A549 (cell line): ENCODE results near the gene RXRA. TPM values are rescaled to one million over a fixed set of nuclear protein-coding genes. Genes with fewer than 3 reads are reported as not detected.
A peak's percentile ranks its signal among the peaks of the same experiment; 100 is the strongest.

Source experiments
- ATAC-seq, 2 experiments: fragments of 200-7000 bp in 1 of 2; fragments of >200 bp in 1 of 2; cut with Nextera tagmentation in 1 of 2; cut with Tn5 transposase in 1 of 2; 3 replicates each; pipeline versions ENCODE4 v1.8.0 to v1.9.1; 2018 to 2020; ENCODE audit warnings: mild to moderate bottlenecking in 1 of 2, moderate library complexity in 1 of 2
- CTCF ChIA-PET: fragments of 300-600 bp; sonication (Branson Sonifier 250); formaldehyde crosslinking; extraction: SDS; loops from one replicate; lab custom pipeline; 2021; ENCODE audit warnings: antibody characterized with exemption, inconsistent platforms; lab: Yijun Ruan, JAX
- POLR2A ChIA-PET: fragments of 350-600 bp; formaldehyde crosslinking; extraction: SDS; loops from one replicate; lab custom pipeline; 2021; ENCODE audit warnings: antibody characterized with exemption, inconsistent platforms; lab: Yijun Ruan, JAX
- DNase-seq, 2 experiments: peaks; one replicate each; pipeline versions ENCODE4 v3.0.0 to v3.0.0-alpha.2; 2011 to 2016; ENCODE audit warnings: low read depth in 1 of 2, low spot score in 1 of 2
- FAIRE-seq: peaks from 2 replicates; lab custom pipeline; 2011; peaks lifted over from hg19 to GRCh38; lab: Jason Lieb, UNC
- H3K27ac ChIP-seq, 2 experiments: fragments of >200 bp; sonication (Bioruptor Twin); formaldehyde crosslinking; 3 replicates each; pipeline ENCODE4 v1.5.1; 2016 to 2017
- H3K4me1 ChIP-seq: fragments of >200 bp; sonication (Bioruptor Twin); formaldehyde crosslinking; 3 replicates; pipeline ENCODE4 v1.6.1; 2016
- H3K4me2 ChIP-seq: fragments of >200 bp; sonication (Bioruptor Twin); formaldehyde crosslinking; 3 replicates; pipeline ENCODE4 v1.6.1; 2016
- H3K4me3 ChIP-seq: fragments of >200 bp; sonication (Bioruptor Twin); formaldehyde crosslinking; 3 replicates; pipeline ENCODE4 v1.5.1; 2016
- H3K9me3 ChIP-seq: fragments of >200 bp; sonication (Bioruptor Twin); formaldehyde crosslinking; 3 replicates; pipeline ENCODE4 v1.6.1; 2016
- CBX2 ChIP-seq: fragments of 200-600 bp; sonication (generic); IDR thresholded peaks from 2 replicates; pipeline ENCODE4 v1.6.1; 2016; ENCODE audit warnings: low read depth, mild to moderate bottlenecking, borderline replicate concordance
- CBX8 ChIP-seq: fragments of 200-600 bp; sonication (generic); IDR thresholded peaks from 2 replicates; pipeline ENCODE4 v1.6.1; 2016
- EHF ChIP-seq: fragments of 250-450 bp; sonication (Bioruptor Pico); IDR thresholded peaks from 2 replicates; pipeline ENCODE4 v1.5.0; 2020; ENCODE audit warnings: mild to moderate bottlenecking
- FOSB ChIP-seq: fragments of 250-450 bp; sonication (Bioruptor Pico); IDR thresholded peaks from 2 replicates; pipeline ENCODE4 v1.5.0; 2020; ENCODE audit warnings: mild to moderate bottlenecking, moderate library complexity
- FOSL2 ChIP-seq, 2 experiments: fragments of 450-650 bp in 1 of 2; fragments of >200 bp in 1 of 2; sonication (Bioruptor Twin) in 1 of 2; formaldehyde crosslinking; IDR thresholded peaks; 2 replicates each; pipeline versions ENCODE4 v1.5.0 to v1.6.1; 2016 to 2020; ENCODE audit warnings: mild to moderate bottlenecking in 1 of 2, moderate library complexity in 1 of 2
- GATA3 ChIP-seq: IDR thresholded peaks from 2 replicates; pipeline ENCODE4 v1.6.1; 2012; ENCODE audit warnings: borderline replicate concordance
- HEYL ChIP-seq: fragments of 250-450 bp; sonication (Bioruptor Pico); IDR thresholded peaks from 2 replicates; pipeline ENCODE4 v1.8.0; 2021; ENCODE audit warnings: mild to moderate bottlenecking, moderate library complexity
- MAFK ChIP-seq: fragments of 450-650 bp; IDR thresholded peaks from 2 replicates; pipeline ENCODE4 v1.6.1; 2014; ENCODE audit not compliant: partially characterized antibody
- MAZ ChIP-seq: fragments of 150-350 bp; IDR thresholded peaks from 2 replicates; pipeline ENCODE4 v1.6.1; 2014; ENCODE audit warnings: antibody characterized with exemption, low read depth, low read length, borderline replicate concordance
- NFE2L2 ChIP-seq: fragments of 150-350 bp; conservative IDR thresholded peaks from 2 replicates; pipeline ENCODE4 v1.6.1; 2014; ENCODE audit warnings: low read length
- NPAS2 ChIP-seq: fragments of 250-450 bp; sonication (Bioruptor Pico); IDR thresholded peaks from 2 replicates; pipeline ENCODE4 v1.8.0; 2022; ENCODE audit warnings: mild to moderate bottlenecking, moderate library complexity, borderline replicate concordance
- NR3C1 ChIP-seq: fragments of >200 bp; sonication (Bioruptor Twin); formaldehyde crosslinking; IDR thresholded peaks from 3 replicates; pipeline ENCODE4 v1.6.1; 2017
- POLR2AphosphoS2 ChIP-seq: conservative IDR thresholded peaks from 2 replicates; pipeline ENCODE4 v1.6.1; 2012; ENCODE audit warnings: low read length, improper control_type of control experiment, inconsistent platforms
- RAD21 ChIP-seq, 2 experiments: fragments of >200 bp in 1 of 2; sonication (Bioruptor Twin) in 1 of 2; formaldehyde crosslinking in 1 of 2; IDR thresholded peaks in 1 of 2; conservative IDR thresholded peaks in 1 of 2; 2 replicates in 1 of 2; 3 replicates in 1 of 2; pipeline ENCODE4 v1.6.1; 2012 to 2018; ENCODE audit warnings: inconsistent platforms in 1 of 2
- RCOR1 ChIP-seq: fragments of 150-350 bp; IDR thresholded peaks from 2 replicates; pipeline ENCODE4 v1.6.1; 2014; ENCODE audit warnings: antibody characterized with exemption, low read length, low read depth
- RFX5 ChIP-seq: fragments of 450-650 bp; IDR thresholded peaks from 2 replicates; pipeline ENCODE4 v1.7.1; 2014; ENCODE audit warnings: antibody characterized with exemption, mild to moderate bottlenecking, moderate library complexity
- RNF2 ChIP-seq: fragments of 200-600 bp; sonication (generic); IDR thresholded peaks from 2 replicates; pipeline ENCODE4 v1.6.1; 2016; ENCODE audit warnings: low read depth, mild to moderate bottlenecking, antibody characterized with exemption, moderate library complexity, borderline replicate concordance
- ZNF302 ChIP-seq: fragments of 250-450 bp; sonication (Bioruptor Pico); IDR thresholded peaks from 2 replicates; pipeline ENCODE4 v1.9.0; 2021; ENCODE audit warnings: inconsistent platforms, mild to moderate bottlenecking, moderate library complexity
- WGBS: methylation state at CpG from one replicate; pipeline ENCODE4 v1.1.6; 2017; ENCODE audit errors: missing lambda C conversion rate; 5-methylcytosine and 5-hydroxymethylcytosine counted together
- polyA plus RNA-seq, 4 experiments: library from polyadenylated mRNA; depleted of rRNA in 3 of 4; stranded (reverse); fragments of >200 nt; fragmentation: RNase III in 1 of 4; extraction: RNeasy Plus Mini Kit Qiagen cat#74134 plus additional on column Dnase treatment in 1 of 4; gene quantifications; 2 replicates in 3 of 4; 3 replicates in 1 of 4; pipeline ENCODE4 v1.2.3, GENCODE V29; 2011 to 2017
- TF ChIP-seq, protein P1 (sequence below): IDR thresholded peaks from 2 replicates; pipeline ENCODE4 v1.6.1; 2012; ENCODE audit warnings: low read depth, borderline replicate concordance
- TF ChIP-seq, protein P2 (sequence below): IDR thresholded peaks from 2 replicates; pipeline ENCODE4 v1.6.1; 2012
- TF ChIP-seq, protein P3 (sequence below): fragments of 250-450 bp; sonication (Bioruptor Pico); IDR thresholded peaks from 2 replicates; pipeline ENCODE4 v1.5.0; 2020; ENCODE audit warnings: low read depth, mild to moderate bottlenecking, moderate library complexity
- TF ChIP-seq, protein P4 (sequence below): IDR thresholded peaks from 2 replicates; pipeline ENCODE4 v1.6.1; 2012

Gene RXRA
- polyA plus RNA-seq, 2 of the 4 experiments (the other 2 are of a cell fraction) = 6.6 to 23.9 TPM

DNA sequence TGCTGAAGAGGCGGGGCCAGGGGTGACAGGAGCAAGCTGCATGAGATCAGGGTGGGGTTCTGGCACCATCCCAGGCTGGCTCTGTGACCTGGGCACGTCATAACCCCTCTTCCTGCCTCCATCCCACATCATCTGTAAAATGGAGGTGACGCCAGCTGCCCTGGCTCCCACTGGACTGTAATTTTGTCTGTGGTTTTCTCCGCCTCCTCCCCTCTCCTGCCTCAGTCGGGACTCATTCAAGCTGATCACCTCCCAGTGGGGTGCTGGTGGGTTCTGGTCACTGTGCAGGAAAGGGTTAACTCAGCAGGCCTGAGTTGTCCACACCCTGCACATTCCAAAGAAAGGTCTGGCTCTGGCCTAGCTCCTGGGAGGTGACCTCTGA, 128.2 kb downstream of the RXRA start:
- ATAC-seq (no peak), FAIRE-seq (no peak), DNase-seq (no peak)
- H3K9me3 ChIP-seq = no peaks in the 10 kb centered on the region; the same call in 2 of the 3 replicates
- no peak for TF ChIP-seq MAZ
- ChIA-PET POLR2A (no interaction called here), CTCF (interaction anchor here (1.3 to 2.8 kb wide), 6 partner anchors 12 to 237 kb away, joined by 3 to 16 read pairs (median 4); no protein-coding TSS in a partner anchor)
- WGBS = 76% methylated on average over 5 of the region's 5 CpGs
- H3K27ac ChIP-seq = peak overlapping the region; percentile 25 to 92; a peak in 4 of 6 replicates
- no peak overlapping the region for H3K4me3 ChIP-seq
- H3K4me2 ChIP-seq = peak overlapping the region; percentile 17; the same call in 1 of the 3 replicates
- H3K4me1 ChIP-seq = peaks cover 54% of the 10 kb centered on the region

DNA sequence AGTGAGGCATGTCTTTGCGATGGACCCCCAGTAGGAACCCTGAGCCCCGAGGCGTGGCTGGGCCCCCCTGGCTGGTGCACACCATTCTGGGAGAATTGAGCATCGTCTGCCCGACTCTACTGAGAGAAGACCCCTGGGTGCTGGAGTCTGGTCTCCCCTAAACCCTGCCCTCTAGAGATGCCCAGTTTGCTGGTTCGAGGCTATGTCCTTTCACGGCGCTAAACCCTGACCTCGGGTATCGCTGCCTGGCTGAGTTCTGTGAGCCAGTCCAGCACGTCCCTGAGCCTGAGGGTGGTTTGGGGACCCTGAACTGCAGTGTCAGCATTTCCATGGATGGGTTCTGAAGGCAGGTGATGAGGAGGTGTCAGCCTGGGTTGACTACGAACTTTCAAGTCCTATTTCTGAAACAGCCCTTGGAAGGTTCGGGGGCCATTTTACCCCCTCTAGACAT, 128.8 kb downstream of the RXRA start:
- WGBS = 95% methylated on average over 11 of the region's 13 CpGs
- TF ChIP-seq MAFK (peak; percentile 94), ZNF302 (CRISPR knock-in tag) (no peak)
- ChIA-PET POLR2A (no interaction called here), CTCF (interaction anchor here (0.8 to 2.9 kb wide), 5 partner anchors 12 to 190 kb away, joined by 3 to 16 read pairs (median 7); no protein-coding TSS in a partner anchor)
- peak overlapping the region; percentile 17; the same call in 1 of the 3 replicates for H3K4me2 ChIP-seq
- FAIRE-seq (no peak), DNase-seq (no peak), ATAC-seq (no peak)
- H3K27ac ChIP-seq = peak overlapping the region; percentile 80 to 92; a peak in 4 of 6 replicates
- no peak overlapping the region for H3K4me3 ChIP-seq
- H3K9me3 ChIP-seq = no peaks in the 10 kb centered on the region; the same call in 2 of the 3 replicates
- H3K4me1 ChIP-seq = peaks cover 54% of the 10 kb centered on the region

DNA sequence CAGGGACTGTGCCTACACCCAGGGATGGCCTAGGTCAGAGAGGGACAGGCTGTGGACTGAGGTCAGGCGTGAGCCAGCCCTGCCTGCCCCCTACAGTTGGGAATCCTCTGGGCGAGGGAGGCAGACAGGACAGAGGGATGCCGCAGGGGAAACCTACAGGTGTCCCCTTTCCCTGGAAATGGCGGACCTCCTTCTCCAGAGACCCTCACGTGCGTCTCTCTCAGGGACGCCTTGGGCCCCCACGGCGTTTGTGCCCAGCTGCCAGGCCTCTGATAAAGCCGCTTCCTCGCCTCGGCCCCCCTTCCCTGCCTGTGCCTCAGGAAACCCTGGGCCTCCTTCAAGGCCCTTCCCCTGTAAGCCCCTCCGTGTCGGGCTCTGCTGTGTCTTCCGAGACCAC, 129.3 kb downstream of the RXRA start:
- CTCF ChIA-PET = interaction anchor here (0.8 to 2.9 kb wide), 4 partner anchors 12 to 285 kb away, joined by 3 to 8 read pairs (median 8); no protein-coding TSS in a partner anchor
- WGBS = 93% methylated on average over 14 of the region's 15 CpGs
- no peak for DNase-seq
- POLR2A ChIA-PET = no interaction called here
- H3K4me2 ChIP-seq = no peak overlapping the region; the same call in 2 of the 3 replicates
- TF ChIP-seq RCOR1 (no peak), RNF2 (no peak), EHF (no peak), FOSB (CRISPR knock-in tag) (no peak), NPAS2 (CRISPR knock-in tag) (no peak), FOSL2 (IDR thresholded peaks at IDR 0.05) (no peak), FOSL2 (CRISPR knock-in tag; IDR thresholded peaks at IDR 0.05) (no peak), CBX2 (no peak), NFE2L2 (no peak), RFX5 (no peak), NR3C1 (no peak), RAD21 (conservative IDR thresholded peaks at IDR 0.05 in 1 of 2, IDR thresholded peaks at IDR 0.05 in 1 of 2) (no peak), ZNF302 (CRISPR knock-in tag) (no peak), HEYL (CRISPR knock-in tag) (no peak), CBX8 (no peak), GATA3 (no peak), POLR2AphosphoS2 (no peak)
- TF ChIP-seq, protein P1, sequence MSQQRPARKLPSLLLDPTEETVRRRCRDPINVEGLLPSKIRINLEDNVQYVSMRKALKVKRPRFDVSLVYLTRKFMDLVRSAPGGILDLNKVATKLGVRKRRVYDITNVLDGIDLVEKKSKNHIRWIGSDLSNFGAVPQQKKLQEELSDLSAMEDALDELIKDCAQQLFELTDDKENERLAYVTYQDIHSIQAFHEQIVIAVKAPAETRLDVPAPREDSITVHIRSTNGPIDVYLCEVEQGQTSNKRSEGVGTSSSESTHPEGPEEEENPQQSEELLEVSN = no peak
- TF ChIP-seq, protein P2, sequence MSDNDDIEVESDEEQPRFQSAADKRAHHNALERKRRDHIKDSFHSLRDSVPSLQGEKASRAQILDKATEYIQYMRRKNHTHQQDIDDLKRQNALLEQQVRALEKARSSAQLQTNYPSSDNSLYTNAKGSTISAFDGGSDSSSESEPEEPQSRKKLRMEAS = no peak
- TF ChIP-seq, protein P3, sequence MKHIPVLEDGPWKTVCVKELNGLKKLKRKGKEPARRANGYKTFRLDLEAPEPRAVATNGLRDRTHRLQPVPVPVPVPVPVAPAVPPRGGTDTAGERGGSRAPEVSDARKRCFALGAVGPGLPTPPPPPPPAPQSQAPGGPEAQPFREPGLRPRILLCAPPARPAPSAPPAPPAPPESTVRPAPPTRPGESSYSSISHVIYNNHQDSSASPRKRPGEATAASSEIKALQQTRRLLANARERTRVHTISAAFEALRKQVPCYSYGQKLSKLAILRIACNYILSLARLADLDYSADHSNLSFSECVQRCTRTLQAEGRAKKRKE (CRISPR knock-in tag) = no peak
- TF ChIP-seq, protein P4, sequence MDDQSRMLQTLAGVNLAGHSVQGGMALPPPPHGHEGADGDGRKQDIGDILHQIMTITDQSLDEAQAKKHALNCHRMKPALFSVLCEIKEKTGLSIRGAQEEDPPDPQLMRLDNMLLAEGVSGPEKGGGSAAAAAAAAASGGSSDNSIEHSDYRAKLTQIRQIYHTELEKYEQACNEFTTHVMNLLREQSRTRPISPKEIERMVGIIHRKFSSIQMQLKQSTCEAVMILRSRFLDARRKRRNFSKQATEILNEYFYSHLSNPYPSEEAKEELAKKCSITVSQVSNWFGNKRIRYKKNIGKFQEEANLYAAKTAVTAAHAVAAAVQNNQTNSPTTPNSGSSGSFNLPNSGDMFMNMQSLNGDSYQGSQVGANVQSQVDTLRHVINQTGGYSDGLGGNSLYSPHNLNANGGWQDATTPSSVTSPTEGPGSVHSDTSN = no peak
- H3K9me3 ChIP-seq = no peaks in the 10 kb centered on the region; the same call in 2 of the 3 replicates
- no peak for FAIRE-seq
- H3K4me1 ChIP-seq = peaks cover 54% of the 10 kb centered on the region
- peak overlapping the region; percentile 80 to 92 for H3K27ac ChIP-seq
- no peak overlapping the region for H3K4me3 ChIP-seq
- peak in 1 of 2 experiments; percentile 20; a peak in 1 of 6 replicates for ATAC-seq
